H9 (cell line): ENCODE measurements around the gene TBC1D8. TPM values are rescaled to one million over a fixed set of nuclear protein-coding genes. Genes with fewer than 3 reads are reported as not detected.

Experiments used
- DNase-seq: peaks from one replicate; pipeline ENCODE4 v3.0.0-alpha.2; 2017
- H2AFZ ChIP-seq: one replicate; pipeline ENCODE4 v1.6.1; 2013; ENCODE audit warnings: mild to moderate bottlenecking, low read length, control low read depth, moderate library complexity
- H2AK5ac ChIP-seq: 2 replicates; pipeline ENCODE4 v1.6.1; 2013; ENCODE audit warnings: low read length, control low read depth, mixed read lengths; ENCODE audit not compliant: insufficient read length
- H2BK120ac ChIP-seq: one replicate; pipeline ENCODE4 v1.6.1; 2013; ENCODE audit warnings: low read depth, mild to moderate bottlenecking, low read length, control low read depth, inconsistent platforms; ENCODE audit not compliant: poor library complexity, severe bottlenecking
- H2BK12ac ChIP-seq: 2 replicates; pipeline ENCODE4 v1.6.1; 2013; ENCODE audit warnings: low read length, control low read depth, mixed read lengths, low read depth; ENCODE audit not compliant: insufficient read length
- H2BK15ac ChIP-seq: 2 replicates; pipeline ENCODE4 v1.6.1; 2013; ENCODE audit warnings: low read depth, low read length, control low read depth
- H2BK20ac ChIP-seq: one replicate; pipeline ENCODE4 v1.6.1; 2013; ENCODE audit warnings: low read depth, mild to moderate bottlenecking, low read length, control low read depth, inconsistent platforms; ENCODE audit not compliant: poor library complexity, severe bottlenecking
- H2BK5ac ChIP-seq: 2 replicates; pipeline ENCODE4 v1.6.1; 2013; ENCODE audit warnings: low read length, control low read depth, mixed read lengths; ENCODE audit not compliant: insufficient read length
- H3K14ac ChIP-seq: 2 replicates; pipeline ENCODE4 v1.6.1; 2013; ENCODE audit warnings: low read length, control low read depth; ENCODE audit not compliant: insufficient read depth
- H3K18ac ChIP-seq: 2 replicates; pipeline ENCODE4 v1.6.1; 2013; ENCODE audit warnings: low read depth, mild to moderate bottlenecking, mixed read lengths, low read length, control low read depth; ENCODE audit not compliant: insufficient read length
- H3K23ac ChIP-seq: 2 replicates; pipeline ENCODE4 v1.6.1; 2013; ENCODE audit warnings: low read length, control low read depth, mixed read lengths, low read depth; ENCODE audit not compliant: insufficient read length
- H3K23me2 ChIP-seq: 2 replicates; pipeline ENCODE4 v1.6.1; 2013; ENCODE audit warnings: low read depth, mild to moderate bottlenecking, mixed read lengths, low read length, control low read depth; ENCODE audit not compliant: insufficient read length, poor library complexity, severe bottlenecking
- H3K27ac ChIP-seq: 2 replicates; pipeline ENCODE4 v1.5.1; 2013; ENCODE audit warnings: low read length, control low read depth, mixed read lengths, low read depth; ENCODE audit not compliant: insufficient read length
- H3K27me3 ChIP-seq: 2 replicates; pipeline ENCODE4 v1.6.1; 2013; ENCODE audit warnings: low read length, control low read depth, inconsistent platforms; ENCODE audit not compliant: insufficient read depth
- H3K4ac ChIP-seq: 2 replicates; pipeline ENCODE4 v1.6.1; 2013; ENCODE audit warnings: low read depth, mild to moderate bottlenecking, control low read depth, inconsistent platforms, low read length, moderate library complexity
- H3K4me1 ChIP-seq: 2 replicates; pipeline ENCODE4 v1.6.1; 2013; ENCODE audit warnings: low read length, control low read depth, inconsistent platforms; ENCODE audit not compliant: insufficient read depth
- H3K4me2 ChIP-seq: 2 replicates; pipeline ENCODE4 v1.6.1; 2013; ENCODE audit warnings: low read length, control low read depth, mixed read lengths; ENCODE audit not compliant: insufficient read length, insufficient read depth
- H3K56ac ChIP-seq: 2 replicates; pipeline ENCODE4 v1.6.1; 2013; ENCODE audit warnings: low read depth, mild to moderate bottlenecking, mixed read lengths, low read length, control low read depth; ENCODE audit not compliant: insufficient read length
- H3K79me1 ChIP-seq: 2 replicates; pipeline ENCODE4 v1.6.1; 2013; ENCODE audit warnings: low read depth, mild to moderate bottlenecking, moderate library complexity, low read length, control low read depth, inconsistent platforms; ENCODE audit not compliant: insufficient read depth, poor library complexity, severe bottlenecking
- H3K79me2 ChIP-seq: 2 replicates; pipeline ENCODE4 v1.6.1; 2013; ENCODE audit warnings: low read length, control low read depth, inconsistent platforms; ENCODE audit not compliant: insufficient read depth
- H3K9ac ChIP-seq: 2 replicates; pipeline ENCODE4 v1.6.1; 2013; ENCODE audit warnings: low read length, control low read depth, mixed read lengths; ENCODE audit not compliant: insufficient read length; ENCODE audit errors: extremely low read depth
- H3K9me3 ChIP-seq: one replicate; pipeline ENCODE4 v1.6.1; 2013; ENCODE audit warnings: low read depth, low read length, inconsistent platforms; ENCODE audit not compliant: control insufficient read depth
- H3T11ph ChIP-seq: one replicate; pipeline ENCODE4 v1.6.1; 2013; ENCODE audit warnings: mild to moderate bottlenecking, low read length, control low read depth, inconsistent platforms
- H4K20me1 ChIP-seq: one replicate; pipeline ENCODE4 v1.6.1; 2013; ENCODE audit not compliant: control insufficient read depth, insufficient read length, insufficient read depth
- H4K5ac ChIP-seq: 2 replicates; pipeline ENCODE4 v1.6.1; 2013; ENCODE audit warnings: low read depth, mild to moderate bottlenecking, mixed read lengths, low read length, control low read depth; ENCODE audit not compliant: insufficient read length
- H4K8ac ChIP-seq: replicated peaks from 2 replicates; pipeline ENCODE4 v1.6.1; 2013; ENCODE audit warnings: low read length, control low read depth, mixed read lengths, low read depth; ENCODE audit not compliant: insufficient read length
- H4K91ac ChIP-seq: 2 replicates; pipeline ENCODE4 v1.6.1; 2013; ENCODE audit warnings: low read depth, mild to moderate bottlenecking, moderate library complexity, mixed read lengths, low read length, control low read depth; ENCODE audit not compliant: insufficient read length
- H3K27ac Mint-ChIP-seq, 3 experiments: 2 replicates in 2 of 3; 3 replicates in 1 of 3; pipeline ENCODE4 v1.8.0; 2020 to 2021; ENCODE audit warnings: mixed read lengths in 3 of 3, mild to moderate bottlenecking in 1 of 3, moderate library complexity in 1 of 3
- H3K27me3 Mint-ChIP-seq: 2 replicates; pipeline ENCODE4 v1.8.0; 2021; ENCODE audit warnings: low read depth, mild to moderate bottlenecking, moderate library complexity, mixed read lengths
- H3K36me3 Mint-ChIP-seq, 3 experiments: 2 replicates in 2 of 3; 3 replicates in 1 of 3; pipeline ENCODE4 v1.8.0; 2020 to 2021; ENCODE audit warnings: low read depth in 3 of 3, mixed read lengths in 3 of 3; ENCODE audit not compliant: insufficient read depth in 1 of 3
- H3K4me1 Mint-ChIP-seq, 2 experiments: 2 replicates each; pipeline ENCODE4 v1.8.0; 2020; ENCODE audit warnings: mixed read lengths in 2 of 2
- H3K4me3 Mint-ChIP-seq, 2 experiments: 2 replicates in 1 of 2; 3 replicates in 1 of 2; pipeline ENCODE4 v1.8.0; 2020 to 2021; ENCODE audit warnings: mild to moderate bottlenecking in 2 of 2, mixed read lengths in 2 of 2, moderate library complexity in 1 of 2
- H3K9me3 Mint-ChIP-seq, 2 experiments: 2 replicates in 1 of 2; 3 replicates in 1 of 2; pipeline ENCODE4 v1.8.0; 2020; ENCODE audit warnings: mild to moderate bottlenecking in 2 of 2, mixed read lengths in 2 of 2, moderate library complexity in 1 of 2
- CTCF ChIP-seq: fragments of 200-600 bp; sonication (generic); conservative IDR thresholded peaks from 3 replicates; pipeline ENCODE4 v1.8.0; 2021; ENCODE audit warnings: antibody characterized with exemption, mild to moderate bottlenecking
- WGBS: extraction: QIAGEN DNeasy Blood & Tissue Kit; methylation state at CpG from one replicate; pipeline ENCODE4 v1.1.7; 2013; ENCODE audit warnings: missing lambda C conversion rate, low lambda C conversion rate, mixed read lengths; ENCODE audit not compliant: insufficient read length; ENCODE audit errors: extremely low coverage; 5-methylcytosine and 5-hydroxymethylcytosine counted together
- total RNA-seq: library from RNA; stranded (reverse); gene quantifications from 2 replicates; pipeline ENCODE4 v1.2.1, GENCODE V29; 2021

TBC1D8 gene
- total RNA-seq, 1 experiment from 2014 or later: 16.6 TPM

GRCh38 chr2:101047774-101048173 lies 103.4 kb downstream of the TBC1D8 start:
- DNase-seq: no peak
- H3K9me3 ChIP-seq: no peaks in the 10 kb centered on the region
- TF ChIP-seq CTCF: no peak
- no peaks in the 10 kb centered on the region for H3K79me1 ChIP-seq
- Mint-ChIP-seq H3K4me1 (peaks cover 16 to 21% of the 10 kb centered on the region in 2 experiments), H3K4me3 (no peak overlapping the region), H3K27ac (no peak overlapping the region; a peak in 1 of 7 replicates), H3K27me3 (no peaks in the 10 kb centered on the region), H3K36me3 (peaks cover 16 to 30% (median 20%) of the 10 kb centered on the region in 3 experiments; a peak in 6 of 7 replicates), H3K9me3 (0 out of 5 replicates have a peak, but pooled peaks cover 0 to 4% of the 10 kb centered on the region in 2 experiments)
- no peak overlapping the region for H2AFZ ChIP-seq
- H2BK5ac ChIP-seq: no peak overlapping the region
- no peak overlapping the region for H3K23ac ChIP-seq
- H3K4ac ChIP-seq: no peak overlapping the region
- no peak overlapping the region for H3T11ph ChIP-seq
- H2BK20ac ChIP-seq: no peak overlapping the region
- no peak overlapping the region for H3K9ac ChIP-seq
- H4K8ac ChIP-seq: no peak overlapping the region
- no peak overlapping the region for H2BK15ac ChIP-seq
- H2BK120ac ChIP-seq: no peak overlapping the region
- H2AK5ac ChIP-seq: no peak overlapping the region
- no peak overlapping the region for H4K5ac ChIP-seq
- H3K27me3 ChIP-seq: no peaks in the 10 kb centered on the region
- WGBS: no CpG with 5 or more reads among the region's 6 CpGs
- H3K4me1 ChIP-seq: no peaks in the 10 kb centered on the region; the same call in 1 of the 2 replicates
- no peak overlapping the region for H3K14ac ChIP-seq
- no peaks in the 10 kb centered on the region for H4K20me1 ChIP-seq
- no peak overlapping the region for H3K4me2 ChIP-seq
- H3K18ac ChIP-seq: no peak overlapping the region
- no peak overlapping the region for H4K91ac ChIP-seq
- H3K23me2 ChIP-seq: no peaks in the 10 kb centered on the region
- H3K27ac ChIP-seq: no peak overlapping the region
- H3K79me2 ChIP-seq: no peaks in the 10 kb centered on the region
- H3K56ac ChIP-seq: no peak overlapping the region
- H2BK12ac ChIP-seq: no peak overlapping the region
